Mesenchymal stem cell (in vitro differentiated cells and primary cell): ENCODE data around the gene ACTN4.

ENCODE experiments used
- DNase-seq: peaks from one replicate; pipeline ENCODE4 v3.0.0-alpha.2; 2013
- H2AFZ ChIP-seq: one replicate; pipeline ENCODE4 v1.6.1; 2013; ENCODE audit warnings: low read depth, mild to moderate bottlenecking, control low read depth, inconsistent platforms, low read length, moderate library complexity
- H2AK5ac ChIP-seq: 2 replicates; pipeline ENCODE4 v1.6.1; 2013; ENCODE audit warnings: low read length, moderate library complexity, mild to moderate bottlenecking, inconsistent platforms; ENCODE audit not compliant: severe bottlenecking
- H2BK120ac ChIP-seq: one replicate; pipeline ENCODE4 v1.6.1; 2013; ENCODE audit warnings: low read depth, mild to moderate bottlenecking, inconsistent platforms, low read length, moderate library complexity
- H2BK12ac ChIP-seq, 2 experiments: one replicate each; pipeline ENCODE4 v1.6.1; 2013; ENCODE audit warnings: inconsistent platforms in 2 of 2, low read length in 2 of 2, mild to moderate bottlenecking in 2 of 2, moderate library complexity in 2 of 2, control low read depth in 1 of 2
- H2BK15ac ChIP-seq: one replicate; pipeline ENCODE4 v1.6.1; 2013; ENCODE audit warnings: mild to moderate bottlenecking, low read depth, inconsistent platforms; ENCODE audit not compliant: poor library complexity, severe bottlenecking
- H2BK5ac ChIP-seq: 2 replicates; pipeline ENCODE4 v1.6.1; 2013; ENCODE audit warnings: low read depth, mild to moderate bottlenecking, low read length, control low read depth, inconsistent platforms; ENCODE audit not compliant: poor library complexity, severe bottlenecking
- H3K14ac ChIP-seq, 2 experiments: one replicate each; pipeline ENCODE4 v1.6.1; 2013; ENCODE audit warnings: inconsistent platforms in 2 of 2, low read length in 2 of 2, control low read depth in 1 of 2, mild to moderate bottlenecking in 1 of 2, moderate library complexity in 1 of 2
- H3K18ac ChIP-seq, 2 experiments: one replicate each; pipeline ENCODE4 v1.6.1; 2013; ENCODE audit warnings: inconsistent platforms in 2 of 2, low read length in 2 of 2, control low read depth in 1 of 2, low read depth in 1 of 2, mild to moderate bottlenecking in 1 of 2
- H3K23ac ChIP-seq, 2 experiments: one replicate each; pipeline ENCODE4 v1.6.1; 2013; ENCODE audit warnings: inconsistent platforms in 2 of 2, low read length in 2 of 2, mild to moderate bottlenecking in 2 of 2, moderate library complexity in 2 of 2, control low read depth in 1 of 2
- H3K27ac ChIP-seq: 2 replicates; pipeline ENCODE4 v1.5.1; 2013; ENCODE audit warnings: mild to moderate bottlenecking, moderate library complexity, low read length, control low read depth, inconsistent platforms; ENCODE audit not compliant: poor library complexity, severe bottlenecking
- H3K27me3 ChIP-seq, 2 experiments: 2 replicates each; pipeline versions ENCODE4 v1.6.1 to v1.7.0; 2013; ENCODE audit warnings: low read length in 2 of 2, mild to moderate bottlenecking in 2 of 2, moderate library complexity in 2 of 2, control low read depth in 1 of 2, inconsistent platforms in 1 of 2; ENCODE audit not compliant: control insufficient read depth in 1 of 2, insufficient read depth in 1 of 2
- H3K36me3 ChIP-seq, 2 experiments: 2 replicates each; pipeline versions ENCODE4 v1.6.1 to v1.7.0; 2013; ENCODE audit warnings: low read length in 2 of 2, control low read depth in 1 of 2, inconsistent platforms in 1 of 2, low read depth in 1 of 2, mild to moderate bottlenecking in 1 of 2; ENCODE audit not compliant: insufficient read depth in 2 of 2, control insufficient read depth in 1 of 2
- H3K4ac ChIP-seq, 2 experiments: one replicate each; pipeline ENCODE4 v1.6.1; 2013; ENCODE audit warnings: inconsistent platforms in 2 of 2, low read length in 2 of 2, mild to moderate bottlenecking in 2 of 2, moderate library complexity in 2 of 2, control low read depth in 1 of 2, low read depth in 1 of 2
- H3K4me1 ChIP-seq: 2 replicates; pipeline ENCODE4 v1.6.1; 2013; ENCODE audit warnings: low read depth, low read length, control low read depth; ENCODE audit not compliant: control insufficient read depth, insufficient read depth
- H3K4me2 ChIP-seq: 2 replicates; pipeline ENCODE4 v1.6.1; 2013; ENCODE audit warnings: low read length, mild to moderate bottlenecking, inconsistent platforms; ENCODE audit not compliant: poor library complexity, severe bottlenecking
- H3K4me3 ChIP-seq, 2 experiments: 2 replicates each; pipeline versions ENCODE4 v1.5.1 to v1.7.0; 2013; ENCODE audit warnings: low read length in 2 of 2, mild to moderate bottlenecking in 2 of 2, control low read depth in 1 of 2, low read depth in 1 of 2; ENCODE audit not compliant: insufficient read depth in 1 of 2
- H3K79me1 ChIP-seq: replicated peaks from 2 replicates; pipeline ENCODE4 v1.6.1; 2013; ENCODE audit warnings: mild to moderate bottlenecking, control low read depth, low read length, inconsistent platforms; ENCODE audit not compliant: poor library complexity, severe bottlenecking
- H3K9ac ChIP-seq: 2 replicates; pipeline ENCODE4 v1.7.0; 2013; ENCODE audit warnings: mild to moderate bottlenecking, low read length, moderate library complexity
- H3K9me3 ChIP-seq: 2 replicates; pipeline ENCODE4 v1.7.0; 2013; ENCODE audit warnings: mild to moderate bottlenecking, low read length; ENCODE audit not compliant: control insufficient read depth
- H4K8ac ChIP-seq: one replicate; pipeline ENCODE4 v1.6.1; 2013; ENCODE audit warnings: inconsistent platforms, mild to moderate bottlenecking, low read length, moderate library complexity
- H4K91ac ChIP-seq: one replicate; pipeline ENCODE4 v1.6.1; 2013; ENCODE audit warnings: mild to moderate bottlenecking, low read length, inconsistent platforms
- WGBS: methylation state at CpG from one replicate; pipeline ENCODE4 v1.1.7; 2013; ENCODE audit warnings: mixed read lengths; 5-methylcytosine and 5-hydroxymethylcytosine counted together

The ACTN4 gene

DNA sequence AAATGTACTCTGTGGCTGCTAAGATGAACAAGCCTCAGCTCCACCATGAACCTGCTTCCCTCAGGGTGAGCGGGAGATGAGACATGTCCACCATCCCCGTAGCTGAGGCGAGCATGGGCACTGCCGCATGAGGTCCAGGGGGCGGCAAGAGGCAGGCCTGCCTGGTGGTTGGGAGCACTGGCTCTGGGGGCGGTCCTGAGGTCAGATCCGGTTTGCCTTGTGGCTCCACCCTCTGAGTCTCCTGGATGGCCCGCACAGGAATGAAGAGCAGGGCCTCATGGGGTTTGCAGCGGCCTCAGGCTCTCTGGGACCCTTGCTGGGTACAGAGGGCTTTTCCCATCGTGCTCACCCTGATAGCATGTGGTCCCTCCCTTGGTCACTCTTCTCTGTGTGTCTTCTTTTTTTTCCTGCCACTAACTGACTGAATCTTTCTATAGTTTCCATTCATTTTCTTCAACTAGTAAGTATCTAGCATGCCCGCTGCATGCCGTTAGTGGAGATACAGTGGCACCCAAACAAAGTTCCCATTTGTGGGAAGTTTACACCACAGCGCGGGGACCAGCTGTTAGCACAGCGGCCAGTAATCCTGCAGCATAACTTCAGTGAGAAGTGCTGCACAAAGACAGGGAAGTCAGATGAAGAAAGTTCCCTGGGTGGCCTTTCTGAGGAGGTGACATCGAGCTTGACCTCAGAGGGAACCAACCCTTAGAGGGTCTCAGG, 59.5 kb downstream of the ACTN4 start:
- peak overlapping the region; percentile 51 for H2AK5ac ChIP-seq
- no peak overlapping the region for H3K14ac ChIP-seq
- peak; percentile 40 for DNase-seq
- no peak overlapping the region for H2AFZ ChIP-seq
- no peak overlapping the region for H3K4me3 ChIP-seq
- H2BK15ac ChIP-seq, result no peak overlapping the region
- peak overlapping the region; percentile 70 for H3K27ac ChIP-seq
- H2BK12ac ChIP-seq, result no peak overlapping the region
- no peak overlapping the region for H4K91ac ChIP-seq
- peaks cover 5% of the 10 kb centered on the region for H3K79me1 ChIP-seq
- peaks cover 69% of the 10 kb centered on the region for H3K4me1 ChIP-seq
- H2BK120ac ChIP-seq, result no peak overlapping the region
- no peaks in the 10 kb centered on the region for H3K9me3 ChIP-seq
- H4K8ac ChIP-seq, result no peak overlapping the region
- H3K4ac ChIP-seq, result no peak overlapping the region
- no peak overlapping the region for H3K4me2 ChIP-seq
- WGBS, result 89% methylated on average over 16 of the region's 16 CpGs
- no peak overlapping the region for H3K9ac ChIP-seq
- H2BK5ac ChIP-seq, result no peak overlapping the region
- no peaks in the 10 kb centered on the region for H3K27me3 ChIP-seq
- no peak overlapping the region for H3K23ac ChIP-seq
- H3K18ac ChIP-seq, result peak overlapping the region in 1 of 2 experiments; percentile 50
- H3K36me3 ChIP-seq, result peaks cover 96% of the 10 kb centered on the region in 2 experiments

DNA sequence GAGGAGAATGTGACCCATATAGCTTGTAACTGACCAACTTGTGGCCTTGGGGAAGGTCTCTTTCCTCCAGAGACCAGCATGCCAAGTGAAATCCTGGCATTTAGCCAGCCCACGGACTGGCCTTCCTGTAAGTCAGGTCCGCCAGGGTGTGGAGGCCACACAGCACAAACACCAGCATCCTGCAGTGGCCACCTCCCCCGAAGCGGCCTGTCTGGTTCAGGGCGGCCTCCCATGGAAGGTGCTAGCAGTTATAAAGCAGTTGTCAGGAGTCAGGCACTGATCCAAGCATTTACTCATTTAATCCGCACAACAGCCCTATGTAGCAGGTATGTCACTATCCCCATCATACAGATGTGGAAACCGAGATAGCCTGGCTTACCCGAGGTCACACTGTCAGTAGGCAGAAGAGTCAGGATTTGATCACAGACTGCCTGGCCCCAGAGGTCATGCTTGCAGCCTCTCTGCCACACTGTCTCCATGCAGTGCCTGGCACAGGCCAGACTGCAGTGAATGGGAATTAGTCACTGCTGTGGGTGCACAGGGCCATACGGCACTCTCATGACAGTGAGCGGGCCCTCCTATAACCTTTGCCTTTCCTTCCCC, 60.2 kb downstream of the ACTN4 start:
- Histone ChIP-seq H3K4me1 (peaks cover 70% of the 10 kb centered on the region), H2BK120ac (no peak overlapping the region), H2AK5ac (peak overlapping the region; percentile 51), H4K91ac (peak overlapping the region; percentile 40), H3K14ac (peak overlapping the region in 1 of 2 experiments; percentile 77), H3K79me1 (peaks cover 5% of the 10 kb centered on the region), H2BK5ac (no peak overlapping the region), H3K4ac (peak overlapping the region in 1 of 2 experiments; percentile 49), H3K27ac (peak overlapping the region; percentile 70), H2BK15ac (no peak overlapping the region), H3K36me3 (peaks cover 96 to 97% of the 10 kb centered on the region in 2 experiments), H3K27me3 (no peaks in the 10 kb centered on the region), H2AFZ (no peak overlapping the region), H3K9ac (no peak overlapping the region), H3K4me2 (no peak overlapping the region), H3K23ac (no peak overlapping the region), H3K18ac (peak overlapping the region in 1 of 2 experiments; percentile 50), H3K9me3 (no peaks in the 10 kb centered on the region), H4K8ac (peak overlapping the region; percentile 22), H3K4me3 (no peak overlapping the region), H2BK12ac (peak overlapping the region in 1 of 2 experiments; percentile 31)
- DNase-seq, result peak; percentile 48
- whole genome bisulfite sequencing, result 80% methylated on average over 8 of the region's 10 CpGs

DNA sequence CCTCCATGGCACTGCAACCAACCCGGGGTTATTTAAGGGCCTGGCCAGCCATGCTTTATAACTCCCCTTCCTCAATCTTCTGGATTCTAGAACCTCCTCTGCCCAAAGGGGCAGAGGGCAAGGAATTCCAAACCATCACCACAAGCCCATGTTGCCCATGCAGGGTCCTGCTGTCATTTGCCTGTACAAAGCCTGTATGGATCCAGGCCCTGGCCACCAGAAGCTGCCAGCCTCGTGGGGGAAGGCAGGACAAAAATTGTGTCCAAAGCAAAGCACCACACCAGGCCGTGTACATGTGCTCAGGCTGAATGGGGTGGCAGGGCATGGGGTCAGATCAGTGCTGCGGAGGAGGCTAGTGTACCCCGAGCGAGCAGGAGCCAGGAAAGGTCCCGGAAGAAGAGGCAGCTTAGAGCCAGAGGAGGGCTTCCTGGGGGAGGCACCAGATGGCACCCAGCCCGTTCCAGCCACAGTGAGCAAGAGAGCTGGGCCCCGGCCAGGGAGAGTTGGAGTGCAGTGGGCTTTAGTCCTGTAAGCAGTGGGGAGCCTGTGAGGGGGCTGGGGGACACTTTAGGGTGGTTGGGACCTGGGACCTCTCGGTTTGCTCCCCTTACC, 61.1 kb downstream of the ACTN4 start:
- no peak overlapping the region for H3K23ac ChIP-seq
- H3K4me1 ChIP-seq, result peaks cover 73% of the 10 kb centered on the region
- peak overlapping the region in 1 of 2 experiments; percentile 38 for H3K14ac ChIP-seq
- no peak overlapping the region for H3K4me3 ChIP-seq
- no peaks in the 10 kb centered on the region for H3K27me3 ChIP-seq
- no peak for DNase-seq
- peak overlapping the region; percentile 70 for H3K27ac ChIP-seq
- no peak overlapping the region for H2AFZ ChIP-seq
- H3K9me3 ChIP-seq, result no peaks in the 10 kb centered on the region
- peak overlapping the region; percentile 25 for H2BK5ac ChIP-seq
- H3K4me2 ChIP-seq, result no peak overlapping the region
- H4K8ac ChIP-seq, result peak overlapping the region; percentile 41
- peaks cover 92 to 98% of the 10 kb centered on the region in 2 experiments for H3K36me3 ChIP-seq
- H2AK5ac ChIP-seq, result peak overlapping the region; percentile 25
- peak overlapping the region in 1 of 2 experiments; percentile 50 for H3K18ac ChIP-seq
- H3K79me1 ChIP-seq, result peaks cover 5% of the 10 kb centered on the region
- H4K91ac ChIP-seq, result no peak overlapping the region
- WGBS, result 96% methylated on average over 9 of the region's 10 CpGs
- no peak overlapping the region for H3K4ac ChIP-seq
- no peak overlapping the region for H2BK12ac ChIP-seq
- no peak overlapping the region for H2BK15ac ChIP-seq
- no peak overlapping the region for H2BK120ac ChIP-seq
- H3K9ac ChIP-seq, result no peak overlapping the region

DNA sequence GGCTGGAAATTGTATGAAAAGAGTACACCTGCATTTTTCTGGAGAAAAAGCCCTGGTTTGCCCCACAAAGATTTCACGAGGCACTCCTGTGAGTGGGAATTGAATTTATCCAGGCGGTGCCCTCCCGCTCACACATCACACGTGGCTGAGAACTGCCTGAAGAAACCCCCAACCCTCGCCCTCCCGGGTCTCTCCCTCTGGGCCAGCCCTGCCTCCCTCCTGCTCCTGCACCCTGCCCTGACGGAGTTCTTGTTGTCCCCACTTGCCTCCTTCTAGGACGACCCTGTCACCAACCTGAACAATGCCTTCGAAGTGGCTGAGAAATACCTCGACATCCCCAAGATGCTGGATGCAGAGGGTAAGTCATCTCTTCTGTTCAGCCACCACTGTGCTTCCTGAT, 61.7 kb downstream of the ACTN4 start:
- Histone ChIP-seq H3K27ac (peak overlapping the region; percentile 70), H4K8ac (no peak overlapping the region), H2BK5ac (no peak overlapping the region), H2AK5ac (no peak overlapping the region), H3K36me3 (peaks cover 92 to 98% of the 10 kb centered on the region in 2 experiments), H3K4me3 (no peak overlapping the region), H2BK15ac (no peak overlapping the region), H2BK12ac (no peak overlapping the region), H3K9ac (no peak overlapping the region), H4K91ac (no peak overlapping the region), H3K4me1 (peaks cover 74% of the 10 kb centered on the region), H3K14ac (no peak overlapping the region), H3K4ac (no peak overlapping the region), H2BK120ac (no peak overlapping the region), H3K18ac (no peak overlapping the region), H2AFZ (no peak overlapping the region), H3K9me3 (no peaks in the 10 kb centered on the region), H3K23ac (no peak overlapping the region), H3K79me1 (peaks cover 5% of the 10 kb centered on the region), H3K4me2 (no peak overlapping the region), H3K27me3 (no peaks in the 10 kb centered on the region)
- DNase-seq, result no peak
- 93% methylated on average over 10 of the region's 10 CpGs for WGBS
